Measurements from ENCODE around the gene CAVIN3. TPM values are rescaled to one million over a fixed set of nuclear protein-coding genes. Genes with fewer than 3 reads are reported as not detected.

CAVIN3 gene
- total and polyA plus RNA-seq, 12 donors: 39.3 to 186 (median 47.8) TPM

- Histone ChIP-seq H3K27ac (peak overlapping the region; percentile 65 to 87 (median 82)), H3K36me3 (no peaks in the 10 kb centered on the region), H3K9me3 (no peaks in the 10 kb centered on the region), H3K27me3 (no peaks in the 10 kb centered on the region), H3K4me3 (peak overlapping the region in 3 of 10 donors; percentile 9 to 10 (median 9)), H3K4me1 (peaks cover 0 to 13% (median 0%) of the 10 kb centered on the region in 9 donors)
- WGBS, 2 donors: 38 to 56% methylated on average over 5 of the region's 5 CpGs
- intact Hi-C loops (cut with DNase I): loop anchor here in 7 of 10 donors (2.0 to 5.0 kb wide), 8 partner anchors 44 to 340 kb away; partner anchors contain the start of gene CNGA4 (in 1 of the 7)
- TF ChIP-seq, protein P1, sequence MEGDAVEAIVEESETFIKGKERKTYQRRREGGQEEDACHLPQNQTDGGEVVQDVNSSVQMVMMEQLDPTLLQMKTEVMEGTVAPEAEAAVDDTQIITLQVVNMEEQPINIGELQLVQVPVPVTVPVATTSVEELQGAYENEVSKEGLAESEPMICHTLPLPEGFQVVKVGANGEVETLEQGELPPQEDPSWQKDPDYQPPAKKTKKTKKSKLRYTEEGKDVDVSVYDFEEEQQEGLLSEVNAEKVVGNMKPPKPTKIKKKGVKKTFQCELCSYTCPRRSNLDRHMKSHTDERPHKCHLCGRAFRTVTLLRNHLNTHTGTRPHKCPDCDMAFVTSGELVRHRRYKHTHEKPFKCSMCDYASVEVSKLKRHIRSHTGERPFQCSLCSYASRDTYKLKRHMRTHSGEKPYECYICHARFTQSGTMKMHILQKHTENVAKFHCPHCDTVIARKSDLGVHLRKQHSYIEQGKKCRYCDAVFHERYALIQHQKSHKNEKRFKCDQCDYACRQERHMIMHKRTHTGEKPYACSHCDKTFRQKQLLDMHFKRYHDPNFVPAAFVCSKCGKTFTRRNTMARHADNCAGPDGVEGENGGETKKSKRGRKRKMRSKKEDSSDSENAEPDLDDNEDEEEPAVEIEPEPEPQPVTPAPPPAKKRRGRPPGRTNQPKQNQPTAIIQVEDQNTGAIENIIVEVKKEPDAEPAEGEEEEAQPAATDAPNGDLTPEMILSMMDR (IDR thresholded peaks at IDR 0.05): no peak
- DNase-seq: peak; percentile 75 to 86
- ATAC-seq: peak; percentile 85 to 98 (median 96)
Measured at GRCh38 chr11:6362185-6362872, 42.0 kb upstream of the CAVIN3 start.

DNA sequence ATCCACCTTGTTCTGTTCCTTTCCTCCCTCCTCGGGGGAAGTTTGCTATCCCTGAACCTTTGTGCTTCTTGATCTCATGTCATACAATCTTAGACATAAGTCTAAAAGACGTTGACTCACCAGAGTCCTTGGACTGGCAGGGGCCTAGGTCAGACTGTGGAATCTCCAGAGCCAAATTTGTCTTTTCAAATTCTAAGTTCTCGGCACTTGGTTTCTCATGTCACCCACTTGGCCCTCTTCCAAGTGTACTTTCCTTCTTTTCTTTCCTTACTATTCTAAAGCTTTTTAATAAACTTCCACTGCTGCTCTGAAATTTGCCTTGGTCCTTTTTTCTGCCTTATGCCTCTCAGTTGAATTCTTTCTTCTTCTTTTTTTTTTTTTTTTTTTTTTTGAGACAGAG, 39.9 kb upstream of the CAVIN3 start:
- Histone ChIP-seq H3K4me1 (peaks cover 0 to 20% (median 9%) of the 10 kb centered on the region in 9 donors), H3K9me3 (no peaks in the 10 kb centered on the region)

DNA sequence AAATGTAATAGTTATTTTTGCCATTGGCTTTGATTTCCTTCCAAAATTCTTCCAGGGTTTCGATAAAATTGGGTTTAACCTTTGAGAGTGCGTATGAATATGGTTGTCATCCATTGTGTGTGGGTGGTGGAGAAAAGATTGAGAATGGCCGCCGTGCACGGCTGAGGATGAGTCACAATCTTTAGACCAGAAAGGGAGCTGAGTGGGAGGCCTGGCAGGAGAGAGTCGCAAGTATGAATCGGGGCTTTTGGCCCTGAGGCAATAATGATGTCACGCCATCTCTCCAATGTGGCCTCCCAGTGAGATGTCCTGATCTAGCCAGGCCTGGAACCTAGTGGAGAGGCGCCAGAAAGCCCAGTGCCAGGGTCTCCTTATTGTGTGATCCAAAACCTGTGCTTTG, 36.9 kb upstream of the CAVIN3 start:
- intact Hi-C loops (cut with DNase I): loop anchor here in 3 of 10 donors (10.0 kb wide), 2 partner anchors 62 to 102 kb away; partner anchors contain the start of gene CCKBR (in 2 of the 3)
- H3K4me1 ChIP-seq: peaks cover 0 to 19% (median 5%) of the 10 kb centered on the region in 9 donors
- no peaks in the 10 kb centered on the region for H3K9me3 ChIP-seq
- peak; percentile 48 to 87 (median 69) for ATAC-seq
- H3K27ac ChIP-seq: peak overlapping the region in 7 of 10 donors; percentile 38 to 67 (median 44)
- no peaks in the 10 kb centered on the region for H3K36me3 ChIP-seq
- WGBS, 2 donors: 60 to 64% methylated on average over 8 to 9 of the region's 9 CpGs
- no peak overlapping the region for H3K4me3 ChIP-seq
- H3K27me3 ChIP-seq: no peaks in the 10 kb centered on the region
- TF ChIP-seq, protein P1 (IDR thresholded peaks at IDR 0.05): no peak
- DNase-seq: peak; percentile 20 to 59

More for the DNA sequence above, 39.9 kb upstream of the CAVIN3 start:
- ATAC-seq (no peak), DNase-seq (no peak)
- intact Hi-C loops (cut with DNase I): loop anchor here in 5 of 10 donors (5.0 kb wide), 5 partner anchors 58 to 338 kb away; partner anchors contain the start of gene CNGA4 (in 1 of the 5)
- TF ChIP-seq, protein P1 (IDR thresholded peaks at IDR 0.05): no peak
- Histone ChIP-seq H3K27ac (no peak overlapping the region), H3K27me3 (no peaks in the 10 kb centered on the region), H3K36me3 (no peaks in the 10 kb centered on the region), H3K4me3 (no peak overlapping the region)
- WGBS, 2 donors: 68 to 71% methylated on average over 3 of the region's 3 CpGs

- DNase-seq (no peak), ATAC-seq (no peak)
- Histone ChIP-seq H3K9me3 (no peaks in the 10 kb centered on the region), H3K4me3 (no peak overlapping the region), H3K27me3 (no peaks in the 10 kb centered on the region), H3K27ac (peak overlapping the region in 3 of 10 donors; percentile 34 to 53 (median 48)), H3K36me3 (no peaks in the 10 kb centered on the region), H3K4me1 (peaks cover 0 to 19% (median 5%) of the 10 kb centered on the region in 9 donors)
- TF ChIP-seq, protein P1 (IDR thresholded peaks at IDR 0.05): no peak
- 60 to 73% methylated on average over 4 of the region's 4 CpGs for WGBS, 2 donors
- intact Hi-C loops (cut with DNase I): loop anchor here in 3 of 10 donors (10.0 kb wide), 2 partner anchors 62 to 102 kb away; partner anchors contain the start of gene CCKBR (in 2 of the 3)
Measured at GRCh38 chr11:6356503-6357055, 36.3 kb upstream of the CAVIN3 start.
